Smooth muscle cell (in vitro differentiated cells): ENCODE results near the gene DTD1. TPM values are rescaled to one million over a fixed set of nuclear protein-coding genes. Genes with fewer than 3 reads are reported as not detected.

Source experiments
- DNase-seq: peaks from one replicate; lab custom pipeline; 2025; ENCODE audit not compliant: unreplicated experiment; lab: John Stamatoyannopoulos, UW
- H2AFZ ChIP-seq: fragments of 200-600 bp; sonication (generic); 2 replicates; pipeline ENCODE4 v1.6.0; 2016; ENCODE audit warnings: antibody characterized with exemption, low read depth, mild to moderate bottlenecking
- H3F3A ChIP-seq: fragments of 200-600 bp; sonication (generic); 2 replicates; pipeline ENCODE4 v1.6.0; 2017; ENCODE audit warnings: antibody characterized with exemption, low read depth
- H3K27ac ChIP-seq: fragments of 200-600 bp; sonication (generic); 2 replicates; pipeline ENCODE4 v1.5.1; 2016; ENCODE audit warnings: low read depth, mild to moderate bottlenecking
- H3K27me3 ChIP-seq: fragments of 200-600 bp; sonication (generic); 2 replicates; pipeline ENCODE4 v1.6.1; 2016; ENCODE audit warnings: low read depth, mild to moderate bottlenecking
- H3K36me3 ChIP-seq: fragments of 200-600 bp; sonication (generic); 2 replicates; pipeline ENCODE4 v1.5.1; 2016; ENCODE audit warnings: low read depth
- H3K4me1 ChIP-seq: fragments of 200-600 bp; sonication (generic); 2 replicates; pipeline ENCODE4 v1.5.1; 2016; ENCODE audit warnings: low read depth
- H3K4me2 ChIP-seq: fragments of 200-600 bp; sonication (generic); 2 replicates; pipeline ENCODE4 v1.6.0; 2016; ENCODE audit warnings: mild to moderate bottlenecking
- H3K4me3 ChIP-seq: fragments of 200-600 bp; sonication (generic); 2 replicates; pipeline ENCODE4 v1.5.1; 2016; ENCODE audit warnings: mild to moderate bottlenecking
- H3K79me2 ChIP-seq: fragments of 200-600 bp; sonication (generic); 2 replicates; pipeline ENCODE4 v1.6.0; 2016; ENCODE audit warnings: low read depth, mild to moderate bottlenecking
- H3K9ac ChIP-seq: fragments of 200-600 bp; sonication (generic); 2 replicates; pipeline ENCODE4 v1.6.0; 2016; ENCODE audit warnings: low read depth
- H3K9me3 ChIP-seq: fragments of 200-600 bp; sonication (generic); replicated peaks from 2 replicates; pipeline ENCODE4 v1.5.1; 2016; ENCODE audit warnings: low read depth
- H4K20me1 ChIP-seq: fragments of 200-600 bp; sonication (generic); 2 replicates; pipeline ENCODE4 v1.6.0; 2016; ENCODE audit warnings: low read depth
- WGBS: methylation state at CpG from one replicate; pipeline ENCODE4 v1.1.7; 2016; ENCODE audit warnings: low lambda C conversion rate; 5-methylcytosine and 5-hydroxymethylcytosine counted together
- polyA plus RNA-seq: library from polyadenylated mRNA; unstranded; fragments of >200 nt; fragmentation: Nextera tagmentation; extraction: Ambion mirVana; gene quantifications from 2 replicates; pipeline ENCODE4 v1.2.1, GENCODE V29; 2016
- total RNA-seq: library from RNA; depleted of rRNA; stranded (reverse); fragments of >200 nt; gene quantifications from 2 replicates; pipeline ENCODE4 v1.2.3, GENCODE V29; 2014
- TF ChIP-seq, protein P1 (sequence below): fragments of 200-600 bp; sonication (generic); IDR thresholded peaks from 2 replicates; pipeline ENCODE4 v1.5.1; 2017; ENCODE audit warnings: borderline replicate concordance, mild to moderate bottlenecking, antibody characterized with exemption; ENCODE audit not compliant: insufficient read depth, poor library complexity, severe bottlenecking

DTD1 gene
- total and polyA plus RNA-seq, 2 experiments from 2014 or later = 23.9 to 26.9 TPM

DNA sequence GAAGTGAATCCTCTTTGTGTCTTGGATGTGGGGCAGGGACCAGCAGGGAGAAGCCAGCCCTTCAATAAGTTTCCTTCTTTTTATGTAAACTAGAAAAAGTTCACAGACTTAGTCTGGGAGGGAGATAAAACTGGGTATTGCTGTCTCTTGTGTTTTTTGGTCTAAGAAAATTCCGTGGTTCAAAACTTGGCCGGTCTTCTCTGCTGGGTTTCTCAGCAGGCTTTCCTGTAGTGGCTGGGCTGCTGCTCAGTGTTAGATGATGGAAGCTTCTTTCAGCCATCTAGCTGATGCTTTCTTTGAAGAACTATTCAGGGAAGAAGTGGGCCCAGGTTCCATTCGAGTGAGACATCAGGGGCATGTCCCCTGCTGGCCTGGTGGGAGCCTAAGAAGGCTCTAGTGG, 155.0 kb downstream of the DTD1 start:
- H3F3A ChIP-seq = no peaks in the 10 kb centered on the region
- H3K9me3 ChIP-seq = no peaks in the 10 kb centered on the region
- H3K27ac ChIP-seq = no peak overlapping the region
- no peak overlapping the region for H3K4me2 ChIP-seq
- 78% methylated on average over 3 of the region's 3 CpGs for WGBS
- no peak for DNase-seq
- H3K36me3 ChIP-seq = no peaks in the 10 kb centered on the region
- peaks cover 7% of the 10 kb centered on the region for H3K4me1 ChIP-seq
- no peaks in the 10 kb centered on the region for H3K27me3 ChIP-seq
- H3K79me2 ChIP-seq = no peaks in the 10 kb centered on the region
- H3K4me3 ChIP-seq = no peak overlapping the region
- H3K9ac ChIP-seq = no peak overlapping the region
- TF ChIP-seq, protein P1, sequence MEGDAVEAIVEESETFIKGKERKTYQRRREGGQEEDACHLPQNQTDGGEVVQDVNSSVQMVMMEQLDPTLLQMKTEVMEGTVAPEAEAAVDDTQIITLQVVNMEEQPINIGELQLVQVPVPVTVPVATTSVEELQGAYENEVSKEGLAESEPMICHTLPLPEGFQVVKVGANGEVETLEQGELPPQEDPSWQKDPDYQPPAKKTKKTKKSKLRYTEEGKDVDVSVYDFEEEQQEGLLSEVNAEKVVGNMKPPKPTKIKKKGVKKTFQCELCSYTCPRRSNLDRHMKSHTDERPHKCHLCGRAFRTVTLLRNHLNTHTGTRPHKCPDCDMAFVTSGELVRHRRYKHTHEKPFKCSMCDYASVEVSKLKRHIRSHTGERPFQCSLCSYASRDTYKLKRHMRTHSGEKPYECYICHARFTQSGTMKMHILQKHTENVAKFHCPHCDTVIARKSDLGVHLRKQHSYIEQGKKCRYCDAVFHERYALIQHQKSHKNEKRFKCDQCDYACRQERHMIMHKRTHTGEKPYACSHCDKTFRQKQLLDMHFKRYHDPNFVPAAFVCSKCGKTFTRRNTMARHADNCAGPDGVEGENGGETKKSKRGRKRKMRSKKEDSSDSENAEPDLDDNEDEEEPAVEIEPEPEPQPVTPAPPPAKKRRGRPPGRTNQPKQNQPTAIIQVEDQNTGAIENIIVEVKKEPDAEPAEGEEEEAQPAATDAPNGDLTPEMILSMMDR = no peak
- no peaks in the 10 kb centered on the region for H4K20me1 ChIP-seq
- H2AFZ ChIP-seq = no peak overlapping the region

DNA sequence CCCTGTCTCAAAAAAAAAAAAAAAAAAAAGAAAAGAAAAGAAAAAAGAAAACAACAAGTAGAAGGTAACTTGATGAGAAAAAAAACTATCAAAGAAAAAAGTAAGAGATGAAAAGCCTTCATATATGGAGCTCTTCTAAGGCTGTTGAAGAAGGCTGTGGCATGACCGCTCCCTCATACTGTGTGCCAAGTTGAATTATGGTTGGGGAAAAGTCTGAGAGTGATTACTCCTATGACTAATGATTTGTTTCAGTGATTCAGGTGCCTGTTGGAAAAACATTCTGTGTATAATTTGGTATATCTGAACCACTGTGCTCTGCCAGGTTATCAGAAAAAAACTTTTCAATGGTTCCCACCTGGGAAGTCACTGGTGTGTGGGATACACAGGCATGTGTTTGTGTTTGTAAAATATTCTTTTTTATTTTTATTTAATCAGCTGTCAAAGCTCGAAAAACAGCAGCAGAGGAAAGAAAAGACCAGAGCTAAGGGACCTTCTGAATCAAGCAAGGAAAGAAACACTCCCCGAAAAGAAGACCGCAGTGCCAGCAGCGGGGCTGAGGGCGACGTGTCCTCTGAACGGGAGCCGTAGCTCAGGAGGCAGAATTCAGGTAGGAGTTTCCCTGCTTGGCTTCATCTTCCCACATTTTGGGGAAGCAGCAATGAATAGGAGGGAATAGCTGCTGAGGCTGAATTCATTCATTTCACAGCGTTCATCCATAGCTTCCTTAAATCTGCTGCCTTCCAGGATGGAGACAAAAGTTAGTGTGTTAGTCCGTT, 156.0 kb downstream of the DTD1 start:
- H3K4me3 ChIP-seq = no peak overlapping the region
- no peak overlapping the region for H3K9ac ChIP-seq
- no peak overlapping the region for H3K27ac ChIP-seq
- no peaks in the 10 kb centered on the region for H3K9me3 ChIP-seq
- H3K4me2 ChIP-seq = no peak overlapping the region
- peaks cover 7% of the 10 kb centered on the region for H3K4me1 ChIP-seq
- 95% methylated on average over 11 of the region's 11 CpGs for WGBS
- H2AFZ ChIP-seq = no peak overlapping the region
- no peaks in the 10 kb centered on the region for H3K79me2 ChIP-seq
- no peak for DNase-seq
- no peaks in the 10 kb centered on the region for H3K36me3 ChIP-seq
- TF ChIP-seq, protein P1 = no peak
- H3F3A ChIP-seq = no peaks in the 10 kb centered on the region
- H3K27me3 ChIP-seq = no peaks in the 10 kb centered on the region
- no peaks in the 10 kb centered on the region for H4K20me1 ChIP-seq

DNA sequence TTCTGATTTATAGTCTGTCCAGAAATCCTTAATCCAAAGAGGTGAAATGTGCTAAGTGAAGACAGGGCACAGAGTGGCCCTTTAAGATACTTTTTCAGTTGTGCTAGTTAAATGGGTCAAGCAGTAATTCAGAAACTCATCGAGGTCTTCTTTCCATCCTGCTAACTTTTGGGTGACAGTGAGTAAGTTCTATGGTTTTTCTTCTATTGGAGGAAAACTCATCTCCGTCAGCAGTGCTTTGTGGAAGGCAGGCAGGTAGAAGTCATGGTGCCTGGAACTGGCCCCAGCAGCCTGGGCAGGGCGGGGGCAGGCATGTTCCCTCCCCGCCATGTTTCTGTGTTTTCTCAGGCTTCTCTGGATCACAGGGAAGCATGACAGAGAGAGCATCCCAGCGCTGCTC, 159.2 kb downstream of the DTD1 start:
- Histone ChIP-seq H3K9ac (no peak overlapping the region), H3F3A (no peaks in the 10 kb centered on the region), H2AFZ (no peak overlapping the region), H3K27me3 (no peaks in the 10 kb centered on the region), H3K27ac (no peak overlapping the region), H3K4me2 (no peak overlapping the region), H3K4me3 (no peak overlapping the region), H3K9me3 (no peaks in the 10 kb centered on the region), H3K36me3 (no peaks in the 10 kb centered on the region), H3K79me2 (no peaks in the 10 kb centered on the region), H3K4me1 (no peaks in the 10 kb centered on the region), H4K20me1 (no peaks in the 10 kb centered on the region)
- TF ChIP-seq, protein P1 = no peak
- DNase-seq = no peak
- WGBS = 80% methylated on average over 5 of the region's 5 CpGs

DNA sequence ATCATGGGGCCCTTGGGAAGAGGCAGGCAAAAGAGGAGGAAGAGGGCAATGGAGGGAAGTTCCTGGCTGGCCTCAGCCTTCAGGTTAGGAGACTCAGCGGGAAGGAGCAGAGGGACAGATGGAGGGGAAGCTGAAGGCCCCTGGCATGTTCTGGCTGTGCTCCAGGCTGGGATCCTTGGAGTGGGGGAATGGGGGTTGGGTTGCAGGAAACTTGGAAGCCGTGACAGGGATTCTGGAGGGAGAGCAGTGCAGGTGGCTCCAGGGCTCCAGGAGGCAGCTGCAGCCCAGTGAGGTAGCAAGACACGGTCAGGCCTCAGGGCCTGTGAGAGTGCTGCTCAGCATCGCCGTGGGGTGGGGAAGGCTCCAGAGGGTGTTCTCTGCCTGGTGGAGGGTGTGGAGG, 161.1 kb downstream of the DTD1 start:
- Histone ChIP-seq H4K20me1 (no peaks in the 10 kb centered on the region), H3K36me3 (no peaks in the 10 kb centered on the region), H2AFZ (no peak overlapping the region), H3K9ac (no peak overlapping the region), H3K9me3 (no peaks in the 10 kb centered on the region), H3K4me1 (no peaks in the 10 kb centered on the region), H3K4me2 (no peak overlapping the region), H3K79me2 (no peaks in the 10 kb centered on the region), H3K27me3 (no peaks in the 10 kb centered on the region), H3K27ac (no peak overlapping the region), H3F3A (no peaks in the 10 kb centered on the region), H3K4me3 (no peak overlapping the region)
- WGBS = 97% methylated on average over 5 of the region's 5 CpGs
- DNase-seq = no peak
- TF ChIP-seq, protein P1 = no peak
